Fibroblast of pulmonary artery (primary cell): Measurements from ENCODE around the gene SPAG9.
A peak's percentile ranks its signal among the peaks of the same experiment; 100 is the strongest.
"Not testable (repeated sequence)": the region's sequence is repeated elsewhere in the genome, so short reads cannot be mapped to it uniquely, and the experiment has no call there.

ENCODE experiments used
- DNase-seq: peaks from one replicate; pipeline ENCODE4 v3.0.0-alpha.2; 2010; ENCODE audit warnings: low read depth
- H3K4me3 ChIP-seq: replicated peaks from 2 replicates; pipeline ENCODE4 v1.5.1; 2011; ENCODE audit warnings: low read depth, mild to moderate bottlenecking, control low read depth, low read length, moderate library complexity
- CTCF ChIP-seq: IDR thresholded peaks from 2 replicates; pipeline ENCODE4 v1.5.1; 2011; ENCODE audit warnings: mild to moderate bottlenecking, control low read depth, low read length, inconsistent platforms; ENCODE audit errors: missing control alignments

SPAG9 gene

DNA sequence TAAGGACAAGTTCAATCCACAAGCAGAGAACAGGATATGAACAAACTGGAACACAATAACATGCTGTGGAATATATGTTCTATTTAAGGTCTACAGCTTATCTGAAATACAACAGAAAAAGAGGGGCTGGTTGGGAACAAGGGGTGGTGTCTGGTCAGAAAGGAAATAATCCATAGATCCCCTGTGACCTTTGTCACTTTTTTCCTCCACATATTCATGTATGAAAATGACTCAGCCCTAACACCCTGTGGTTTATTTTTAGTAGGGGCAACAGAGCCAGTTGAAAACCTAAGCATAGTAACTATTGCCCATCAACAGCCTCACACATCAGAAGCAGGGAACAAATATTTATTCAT lies 12.3 kb upstream of the SPAG9 start:
- no peak for TF ChIP-seq CTCF
- no peak for DNase-seq
- H3K4me3 ChIP-seq: no peak overlapping the region

DNA sequence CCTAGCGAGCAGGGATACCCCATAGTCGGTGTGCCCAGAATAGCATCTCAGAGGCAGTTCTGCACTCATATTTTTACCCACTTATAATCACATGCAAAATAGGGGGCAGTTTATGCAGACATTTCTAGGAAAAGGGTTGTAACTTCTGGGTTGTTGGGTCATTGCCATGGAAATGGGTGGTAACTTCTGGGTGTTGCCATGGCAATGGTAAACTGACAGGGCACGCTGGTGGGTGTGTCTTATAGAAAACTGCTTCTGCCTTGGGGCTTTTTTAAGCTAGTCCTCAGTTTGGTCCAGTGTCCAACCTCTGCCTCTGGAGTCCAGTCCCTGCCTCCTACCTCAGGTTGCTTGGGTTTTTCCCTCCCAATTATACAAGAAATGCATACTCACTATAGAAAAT lies 7.4 kb upstream of the SPAG9 start:
- TF ChIP-seq CTCF: no peak
- H3K4me3 ChIP-seq: no peak overlapping the region
- DNase-seq: peak; percentile 34

DNA sequence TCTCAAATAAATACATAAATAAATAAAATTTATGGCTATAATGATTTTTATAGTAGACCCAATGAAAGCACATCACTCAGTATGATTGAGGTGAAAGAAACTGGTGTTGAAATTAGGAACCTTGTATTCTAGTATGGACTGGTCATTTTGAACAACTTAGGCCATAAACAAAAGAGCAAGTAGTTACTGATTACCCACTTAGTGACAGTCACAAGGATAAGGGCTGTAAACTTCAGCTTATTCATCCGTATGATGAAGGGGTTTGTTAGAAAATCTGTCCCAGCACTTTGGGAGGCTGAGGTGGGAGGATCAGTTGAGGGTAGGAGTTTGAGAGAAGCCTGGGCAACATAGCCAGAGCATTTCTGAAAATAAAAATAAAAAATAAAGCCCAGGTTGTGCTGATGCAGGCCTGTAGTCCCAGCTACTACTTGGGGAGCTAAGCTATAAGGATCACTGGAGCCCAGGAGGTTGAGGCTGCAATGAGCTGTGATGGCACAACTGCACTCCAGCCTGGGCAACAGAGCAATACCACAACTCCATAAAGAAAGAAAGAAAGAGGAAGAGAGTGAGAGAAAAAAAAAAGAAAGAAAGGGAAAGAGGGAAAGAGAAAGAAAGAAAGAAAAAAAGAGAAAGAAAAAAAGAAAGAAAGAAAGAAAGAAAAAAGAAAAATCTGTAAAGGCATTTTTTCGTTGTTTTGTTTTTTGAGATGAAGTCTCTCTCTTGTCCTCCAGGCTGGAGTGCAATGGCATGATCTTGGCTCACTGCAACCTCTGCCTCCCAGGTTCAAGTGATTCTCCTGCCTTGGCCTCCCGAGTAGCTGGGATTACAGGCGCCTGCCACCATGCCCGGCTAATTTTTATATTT lies 4.2 kb upstream of the SPAG9 start:
- H3K4me3 ChIP-seq: no peak overlapping the region
- no peak for TF ChIP-seq CTCF

GRCh38 chr17:51122473-51123115 lies 1.9 kb upstream of the SPAG9 start:
- H3K4me3 ChIP-seq, DNase-seq: not testable (repeated sequence)

More for the DNA sequence above, 4.2 kb upstream of the SPAG9 start:
- DNase-seq: no peak

GRCh38 chr17:51121620-51122472 lies 1.2 kb upstream of the SPAG9 start:
- no peak for TF ChIP-seq CTCF
- DNase-seq: peak; percentile 95
- peak overlapping the region; percentile 77 for H3K4me3 ChIP-seq

- H3K4me3 ChIP-seq: peak overlapping the region; percentile 95
- peak; percentile 33 for DNase-seq
- TF ChIP-seq CTCF: no peak
Observed at GRCh38 chr17:51120357-51120738, 320 bp downstream of the SPAG9 start.
